Activated CD8-positive, alpha-beta memory T cell treated with anti-CD3 and anti-CD28 coated beads for 36 hours (primary cell): Measurements from ENCODE around the gene PPFIA2. TPM values are rescaled to one million over a fixed set of nuclear protein-coding genes. Genes with fewer than 3 reads are reported as not detected.

Source experiments
- CTCF ChIA-PET: fragments of 350-600 bp; sonication (Branson Sonifier 250); formaldehyde crosslinking; loops from one replicate; lab custom pipeline; 2021; ENCODE audit warnings: antibody characterized with exemption; lab: Charles Lee
- POLR2A ChIA-PET: fragments of 350-600 bp; sonication (Branson Sonifier 250); formaldehyde crosslinking; loops from one replicate; lab custom pipeline; 2021; ENCODE audit warnings: antibody characterized with exemption; lab: Charles Lee
- total RNA-seq, 2 experiments: library from RNA; stranded (reverse); gene quantifications; one replicate each; pipeline ENCODE4 v1.2.3, GENCODE V29; 2021

Gene PPFIA2
- total RNA-seq, 2 experiments from 2014 or later, result 0.13 TPM; not detected in 1

GRCh38 chr12:81303935-81304334, 455.2 kb downstream of the PPFIA2 start:
- CTCF ChIA-PET, result no interaction called here

DNA sequence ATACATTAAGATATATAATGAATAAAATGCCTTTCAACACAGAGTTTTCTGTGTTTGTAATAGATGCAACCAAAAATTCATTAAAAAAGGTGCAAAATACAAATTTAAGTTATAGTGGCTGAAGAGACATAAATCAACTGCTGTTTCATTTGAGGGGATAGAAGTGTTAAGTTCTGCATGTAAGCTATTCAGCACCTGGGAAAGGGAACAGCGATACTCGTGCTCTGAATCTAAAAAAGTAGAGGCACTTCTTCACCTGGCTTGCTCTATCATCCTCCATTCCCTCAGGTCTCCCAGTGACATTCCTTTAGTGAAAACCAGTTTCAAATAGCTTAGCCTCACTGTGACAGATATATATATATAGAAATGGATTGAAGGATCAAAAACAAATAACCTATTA, 458.7 kb downstream of the PPFIA2 start:
- CTCF ChIA-PET, result no interaction called here
- POLR2A ChIA-PET, result no interaction called here

More at GRCh38 chr12:81303935-81304334, 455.2 kb downstream of the PPFIA2 start:
- POLR2A ChIA-PET, result no interaction called here

DNA sequence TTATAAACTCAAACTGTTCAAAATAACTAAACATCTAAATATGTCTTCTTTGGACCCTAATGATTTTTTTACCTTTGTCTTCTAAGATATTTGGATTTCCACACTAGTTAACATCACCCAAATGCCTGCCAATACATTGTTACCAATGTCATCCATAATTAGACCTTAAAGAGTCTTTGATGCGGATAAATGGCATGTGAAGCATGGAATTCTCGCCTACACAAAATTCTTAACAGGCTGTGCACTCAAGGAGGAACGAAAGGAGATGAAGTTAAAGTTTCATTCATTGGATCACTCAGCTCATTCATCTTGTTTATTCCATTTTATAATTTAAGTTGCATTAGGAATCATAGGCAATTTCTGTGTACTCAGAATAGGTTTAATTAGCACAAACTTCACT, 461.5 kb downstream of the PPFIA2 start:
- ChIA-PET CTCF (no interaction called here), POLR2A (no interaction called here)

DNA sequence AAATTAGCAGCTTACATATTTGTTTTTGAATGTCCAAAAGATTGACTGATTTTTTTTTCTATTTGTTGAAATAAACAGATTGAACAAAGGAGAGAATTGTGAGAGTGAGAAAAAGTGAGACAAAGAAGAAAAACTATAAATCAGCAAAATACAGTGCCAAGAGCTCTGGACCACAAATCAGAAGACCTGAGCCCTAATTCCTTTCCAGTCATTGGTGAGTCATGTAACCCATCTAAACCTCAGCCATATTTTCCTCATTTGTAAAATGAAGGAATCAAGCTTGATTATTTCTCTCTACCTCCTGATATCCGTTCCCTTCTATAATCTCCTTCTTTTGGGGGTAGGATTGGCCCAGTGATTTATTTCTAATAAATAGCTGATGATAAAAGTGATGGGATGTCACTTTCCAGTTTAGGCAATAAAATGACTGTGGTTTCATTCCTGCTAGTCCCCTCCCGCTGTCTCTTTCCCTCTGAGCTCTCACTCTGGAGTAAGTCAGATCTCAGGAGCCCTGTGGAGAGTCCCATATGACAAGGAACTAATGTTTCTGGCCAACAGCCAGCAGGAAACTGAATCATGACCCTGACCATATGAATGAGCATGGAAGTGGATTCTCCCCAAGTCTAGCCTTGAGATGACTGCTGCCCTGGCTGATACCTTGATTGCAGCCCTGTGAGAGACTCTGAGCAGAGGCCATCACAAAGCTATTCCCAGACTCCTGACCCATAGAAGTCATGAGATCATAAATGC, 462.4 kb downstream of the PPFIA2 start:
- CTCF ChIA-PET, result no interaction called here

DNA sequence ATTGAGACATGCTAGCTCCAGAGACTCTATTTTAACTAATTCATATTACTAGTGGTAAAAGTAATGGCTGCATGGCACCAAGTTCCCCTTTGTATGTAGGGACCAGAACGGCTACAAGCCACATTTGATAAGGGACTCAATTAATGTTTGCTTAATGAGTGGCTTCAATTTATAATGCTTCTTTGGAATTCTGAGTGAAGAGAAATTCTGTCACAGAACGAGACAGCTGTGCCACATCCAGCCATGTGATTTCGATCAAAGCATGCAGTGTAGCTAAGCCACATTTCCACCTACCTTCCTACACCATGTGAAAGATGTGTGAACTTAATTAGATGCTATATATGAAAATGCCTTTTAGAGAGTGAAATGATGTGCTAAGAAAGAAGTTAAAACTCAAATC, 463.9 kb downstream of the PPFIA2 start:
- CTCF ChIA-PET, result no interaction called here
- POLR2A ChIA-PET, result no interaction called here

More for the DNA sequence above, 462.4 kb downstream of the PPFIA2 start:
- POLR2A ChIA-PET, result no interaction called here

DNA sequence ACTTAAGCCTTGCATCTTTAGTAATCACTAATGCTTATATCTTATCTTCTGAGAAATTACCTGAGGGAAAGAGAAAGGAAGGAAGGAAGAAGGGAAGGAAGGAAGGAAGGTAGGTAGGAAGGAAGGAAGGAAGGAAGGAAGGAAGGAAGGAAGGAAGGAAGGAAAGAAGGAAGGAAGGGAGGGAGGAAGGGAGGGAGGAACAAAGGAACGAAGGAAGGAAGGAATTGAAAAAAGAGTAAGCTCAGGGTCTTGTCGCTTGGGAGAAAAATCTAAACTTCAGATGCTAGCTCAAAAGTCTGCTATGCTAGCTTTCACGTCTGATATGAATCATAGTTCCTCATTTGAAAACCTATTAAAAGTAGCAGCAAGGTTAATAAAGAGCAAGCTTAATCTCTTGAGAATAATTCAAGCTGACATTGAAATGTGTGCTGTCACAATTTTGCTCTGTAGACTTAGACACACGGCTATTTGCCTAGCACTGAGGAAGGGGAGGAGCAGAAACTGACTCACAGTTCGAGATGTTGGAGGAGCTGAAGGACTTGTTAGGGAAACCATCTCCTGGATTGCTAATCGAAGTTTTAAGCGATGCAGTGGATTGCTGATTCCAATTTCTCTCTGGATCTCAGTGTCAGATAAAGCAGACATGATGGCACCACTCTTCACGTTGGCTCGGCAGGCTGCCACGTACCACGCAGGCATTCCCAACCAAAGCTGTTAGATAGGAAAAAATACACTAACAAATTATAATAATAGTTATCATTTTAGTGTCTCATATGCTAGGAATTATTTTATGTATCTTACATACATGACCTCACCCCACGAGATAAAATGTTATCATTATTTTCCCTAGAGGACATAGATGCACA, 464.6 kb downstream of the PPFIA2 start:
- POLR2A ChIA-PET, result no interaction called here
- CTCF ChIA-PET, result no interaction called here

DNA sequence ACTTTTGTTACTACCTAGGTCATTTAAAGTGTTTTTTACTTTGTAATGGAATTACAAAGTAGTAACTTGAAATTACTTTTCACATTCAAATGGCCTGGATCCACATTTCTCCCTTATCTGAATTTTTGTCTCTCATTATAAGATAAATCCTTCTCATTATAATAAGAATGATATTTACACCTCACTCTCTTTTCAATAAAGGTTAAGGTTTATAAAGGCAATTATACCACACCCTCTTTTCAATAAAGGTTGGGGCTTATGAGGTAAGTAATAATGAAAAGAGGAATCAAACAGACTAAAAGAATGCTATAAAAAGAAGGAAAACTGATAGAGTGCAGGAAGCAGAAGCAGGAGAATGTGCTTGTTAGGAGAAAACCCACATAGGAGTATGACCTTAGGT, 470.5 kb downstream of the PPFIA2 start:
- ChIA-PET CTCF (no interaction called here), POLR2A (no interaction called here)

GRCh38 chr12:81284137-81284536, 475.0 kb downstream of the PPFIA2 start:
- ChIA-PET POLR2A (no interaction called here), CTCF (no interaction called here)

GRCh38 chr12:81274637-81275529, 484.3 kb downstream of the PPFIA2 start:
- CTCF ChIA-PET, result no interaction called here
- POLR2A ChIA-PET, result no interaction called here

DNA sequence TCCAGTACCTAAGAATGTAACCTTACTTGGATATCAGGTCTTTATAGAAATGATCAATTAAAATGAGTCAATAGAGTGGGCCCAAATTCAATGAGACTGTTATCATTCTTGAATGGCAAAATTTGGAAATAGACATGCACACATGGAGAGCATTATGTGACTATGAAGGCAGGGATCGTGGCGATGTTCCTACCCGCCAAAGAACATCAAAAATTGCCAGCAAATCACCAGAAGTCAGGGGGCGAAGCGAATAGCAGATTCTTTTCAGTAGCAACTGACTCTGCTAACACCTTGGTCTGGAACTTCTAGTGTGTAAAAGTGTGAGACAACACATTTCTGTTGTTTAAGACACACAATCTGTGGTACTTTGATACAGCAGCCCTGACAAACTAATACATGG, 488.8 kb downstream of the PPFIA2 start:
- ChIA-PET CTCF (no interaction called here), POLR2A (no interaction called here)

- POLR2A ChIA-PET, result no interaction called here
- CTCF ChIA-PET, result no interaction called here
Observed at GRCh38 chr12:81263072-81263471, 496.1 kb downstream of the PPFIA2 start.

DNA sequence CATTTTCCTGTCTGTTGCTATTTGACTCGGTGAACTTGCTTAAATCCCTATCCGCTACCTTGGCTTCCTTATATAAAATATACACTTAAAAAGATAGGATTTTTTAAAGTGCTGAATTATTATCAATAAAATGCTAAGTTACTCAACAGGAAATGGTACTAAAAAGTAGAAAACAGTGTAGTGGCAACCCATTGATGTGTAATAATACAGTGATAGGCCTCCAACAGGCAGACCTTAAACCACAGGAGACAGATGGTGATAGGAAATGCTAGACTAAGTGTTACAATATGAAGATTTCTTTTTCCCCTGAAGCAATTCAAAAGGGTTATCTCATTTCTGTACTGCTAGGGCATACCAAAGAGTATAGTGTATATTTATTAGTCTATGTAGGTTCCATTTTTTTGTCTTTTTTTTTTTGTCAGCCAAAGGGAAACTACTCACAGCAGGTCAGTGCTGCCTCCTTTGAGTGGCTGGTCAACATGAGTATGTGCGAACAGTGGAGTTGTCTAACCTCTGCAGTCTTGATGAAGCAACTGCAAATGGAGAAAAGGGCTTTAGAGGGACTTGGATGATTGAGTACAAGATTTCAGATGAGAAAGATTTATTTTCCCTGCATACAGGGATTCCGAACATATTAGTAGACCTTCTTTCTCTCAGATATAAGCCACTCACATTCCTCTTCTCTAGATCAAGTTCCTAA, 497.5 kb downstream of the PPFIA2 start:
- CTCF ChIA-PET, result no interaction called here
- POLR2A ChIA-PET, result no interaction called here

DNA sequence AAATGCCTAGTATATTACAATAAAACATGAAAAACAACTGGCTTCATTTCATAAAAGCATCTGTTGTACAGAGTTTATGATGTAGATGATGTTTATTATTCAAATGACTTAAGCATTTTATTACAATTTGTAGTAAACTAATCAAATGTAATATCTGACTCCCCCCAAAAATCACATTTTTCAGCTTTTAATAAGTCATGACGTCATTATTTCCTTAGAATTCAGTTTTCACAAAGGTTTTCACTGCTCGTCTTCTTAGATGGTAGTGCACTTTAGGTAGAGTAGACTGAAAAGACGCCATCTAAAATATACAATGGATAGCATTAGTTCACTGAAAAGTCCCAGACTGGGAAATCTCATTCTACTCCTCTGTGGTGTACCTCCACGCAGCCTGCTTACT, 499.8 kb downstream of the PPFIA2 start:
- CTCF ChIA-PET, result interaction anchor here (0.6 kb wide), 1 partner anchor 28 kb away, joined by 3 read pairs; no protein-coding TSS in a partner anchor

GRCh38 chr12:81257947-81258551, 501.1 kb downstream of the PPFIA2 start:
- ChIA-PET CTCF (no interaction called here), POLR2A (no interaction called here)

More for the DNA sequence above, 499.8 kb downstream of the PPFIA2 start:
- POLR2A ChIA-PET, result no interaction called here

DNA sequence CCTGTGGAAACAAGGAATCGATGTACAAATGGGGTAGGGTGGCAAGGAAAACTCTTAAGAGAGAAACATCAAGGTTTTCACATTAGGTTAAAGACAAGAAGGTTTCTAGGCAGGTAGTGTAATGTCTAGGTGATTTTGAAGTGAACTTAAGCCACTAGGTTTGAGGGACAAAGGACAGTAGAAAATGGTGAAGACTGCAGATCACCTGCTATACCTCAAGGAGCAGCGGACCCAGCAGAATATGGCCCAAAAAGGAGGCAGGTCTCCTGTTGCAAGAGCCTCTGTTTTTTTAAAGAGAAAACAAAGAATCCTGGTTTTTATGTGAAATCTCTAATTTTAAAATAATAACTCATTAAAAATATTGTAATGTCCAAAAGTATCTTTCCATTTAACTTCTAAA, 503.2 kb downstream of the PPFIA2 start:
- CTCF ChIA-PET, result no interaction called here
- POLR2A ChIA-PET, result no interaction called here

DNA sequence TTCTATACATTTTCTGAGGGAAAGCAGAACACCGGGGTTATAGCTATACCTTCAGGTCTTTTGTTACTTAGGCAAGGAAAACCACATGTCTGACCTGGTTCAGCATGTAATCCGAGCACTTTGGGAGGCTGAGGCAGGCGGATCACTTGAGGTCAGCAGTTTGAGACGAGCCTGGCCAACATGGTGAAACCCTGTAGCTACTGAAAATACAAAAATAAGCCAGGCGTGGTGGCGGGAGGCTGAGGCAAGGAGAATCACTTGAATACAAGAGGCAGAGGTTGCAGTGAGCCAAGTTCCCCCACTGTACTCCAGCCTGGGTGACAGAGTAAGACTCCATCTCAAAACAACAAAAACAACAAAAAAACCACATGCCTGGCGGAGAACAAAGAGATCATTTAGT, 503.7 kb downstream of the PPFIA2 start:
- POLR2A ChIA-PET, result no interaction called here
- CTCF ChIA-PET, result no interaction called here

- POLR2A ChIA-PET, result no interaction called here
- CTCF ChIA-PET, result no interaction called here
Observed at GRCh38 chr12:81253360-81253759, 505.8 kb downstream of the PPFIA2 start.

DNA sequence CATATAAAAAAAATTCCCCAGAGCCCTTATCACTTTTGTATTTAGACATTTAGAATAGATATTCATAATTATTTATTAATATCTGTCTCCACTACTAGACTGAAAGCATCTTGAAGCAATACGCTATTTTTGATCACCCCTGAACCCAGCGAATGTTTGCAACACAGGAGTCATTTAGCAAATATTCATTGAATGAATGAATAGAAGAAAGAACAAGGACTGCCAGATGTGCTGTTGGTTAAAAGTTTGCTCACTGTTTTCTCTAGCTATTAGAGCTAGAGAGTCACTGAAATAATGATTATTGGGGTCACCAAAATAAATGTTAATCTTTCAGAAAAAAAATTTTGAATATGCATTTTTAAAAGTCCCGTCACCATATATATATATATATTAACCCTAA, 506.9 kb downstream of the PPFIA2 start:
- ChIA-PET POLR2A (no interaction called here), CTCF (no interaction called here)

GRCh38 chr12:81249976-81250375, 509.2 kb downstream of the PPFIA2 start:
- CTCF ChIA-PET, result no interaction called here
- POLR2A ChIA-PET, result no interaction called here
